Measurements from ENCODE around the gene GREB1L.

Gene GREB1L

DNA sequence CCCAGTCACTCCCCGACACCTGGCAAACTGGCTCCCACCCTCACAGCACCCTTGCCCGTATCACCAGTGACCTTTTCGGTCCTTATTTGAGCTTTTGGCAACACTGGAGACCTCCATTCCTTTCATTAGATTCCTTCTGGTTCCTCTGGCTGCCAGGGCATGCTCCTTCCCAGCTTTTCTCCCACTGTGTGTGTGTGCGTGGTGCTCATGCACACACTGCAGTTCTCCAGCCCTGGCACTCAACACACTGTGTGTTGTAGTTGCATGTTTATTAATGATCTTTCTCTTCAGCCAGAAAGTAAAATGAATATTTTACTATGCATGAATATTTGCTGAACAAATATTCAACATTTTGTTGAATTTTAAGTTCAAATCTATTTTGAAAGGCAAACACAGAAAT, 219.4 kb downstream of the GREB1L start:
- in situ Hi-C loops (cut with MboI; ENCODE audit: low sequenced_read_pairs, unreplicated experiment) = no loop called here

DNA sequence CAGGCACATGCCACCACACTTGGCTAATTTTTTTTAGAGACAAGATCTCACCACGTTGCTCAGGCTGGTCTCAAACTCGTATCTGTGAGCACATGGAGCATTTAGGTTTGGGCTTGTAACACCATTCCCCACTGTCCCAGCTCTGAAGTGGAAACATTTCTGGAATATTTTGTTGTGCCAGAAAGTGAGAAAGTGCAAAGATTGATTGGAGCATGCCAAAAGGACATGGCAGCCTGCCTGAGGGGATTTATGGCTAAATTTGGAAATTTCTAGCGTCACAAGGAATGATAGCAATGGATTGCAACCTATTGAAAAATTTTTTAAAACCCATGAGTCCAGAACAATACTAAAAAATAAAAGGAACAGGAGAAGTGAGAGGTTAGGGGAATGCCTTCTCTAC, 221.7 kb downstream of the GREB1L start:
- in situ Hi-C loops (cut with MboI; ENCODE audit: low sequenced_read_pairs, unreplicated experiment) = no loop called here
- TF ChIP-seq, protein P1, sequence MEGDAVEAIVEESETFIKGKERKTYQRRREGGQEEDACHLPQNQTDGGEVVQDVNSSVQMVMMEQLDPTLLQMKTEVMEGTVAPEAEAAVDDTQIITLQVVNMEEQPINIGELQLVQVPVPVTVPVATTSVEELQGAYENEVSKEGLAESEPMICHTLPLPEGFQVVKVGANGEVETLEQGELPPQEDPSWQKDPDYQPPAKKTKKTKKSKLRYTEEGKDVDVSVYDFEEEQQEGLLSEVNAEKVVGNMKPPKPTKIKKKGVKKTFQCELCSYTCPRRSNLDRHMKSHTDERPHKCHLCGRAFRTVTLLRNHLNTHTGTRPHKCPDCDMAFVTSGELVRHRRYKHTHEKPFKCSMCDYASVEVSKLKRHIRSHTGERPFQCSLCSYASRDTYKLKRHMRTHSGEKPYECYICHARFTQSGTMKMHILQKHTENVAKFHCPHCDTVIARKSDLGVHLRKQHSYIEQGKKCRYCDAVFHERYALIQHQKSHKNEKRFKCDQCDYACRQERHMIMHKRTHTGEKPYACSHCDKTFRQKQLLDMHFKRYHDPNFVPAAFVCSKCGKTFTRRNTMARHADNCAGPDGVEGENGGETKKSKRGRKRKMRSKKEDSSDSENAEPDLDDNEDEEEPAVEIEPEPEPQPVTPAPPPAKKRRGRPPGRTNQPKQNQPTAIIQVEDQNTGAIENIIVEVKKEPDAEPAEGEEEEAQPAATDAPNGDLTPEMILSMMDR (IDR thresholded peaks at IDR 0.05; ENCODE audit: borderline replicate concordance, control extremely low read depth, extremely low read depth, insufficient read depth, missing control alignments) = no peak

More for the DNA sequence above, 219.4 kb downstream of the GREB1L start:
- TF ChIP-seq, protein P1 (IDR thresholded peaks at IDR 0.05; ENCODE audit: borderline replicate concordance, control extremely low read depth, extremely low read depth, insufficient read depth, missing control alignments) = no peak
- DNase-seq (ENCODE audit: low spot score) = no peak

DNA sequence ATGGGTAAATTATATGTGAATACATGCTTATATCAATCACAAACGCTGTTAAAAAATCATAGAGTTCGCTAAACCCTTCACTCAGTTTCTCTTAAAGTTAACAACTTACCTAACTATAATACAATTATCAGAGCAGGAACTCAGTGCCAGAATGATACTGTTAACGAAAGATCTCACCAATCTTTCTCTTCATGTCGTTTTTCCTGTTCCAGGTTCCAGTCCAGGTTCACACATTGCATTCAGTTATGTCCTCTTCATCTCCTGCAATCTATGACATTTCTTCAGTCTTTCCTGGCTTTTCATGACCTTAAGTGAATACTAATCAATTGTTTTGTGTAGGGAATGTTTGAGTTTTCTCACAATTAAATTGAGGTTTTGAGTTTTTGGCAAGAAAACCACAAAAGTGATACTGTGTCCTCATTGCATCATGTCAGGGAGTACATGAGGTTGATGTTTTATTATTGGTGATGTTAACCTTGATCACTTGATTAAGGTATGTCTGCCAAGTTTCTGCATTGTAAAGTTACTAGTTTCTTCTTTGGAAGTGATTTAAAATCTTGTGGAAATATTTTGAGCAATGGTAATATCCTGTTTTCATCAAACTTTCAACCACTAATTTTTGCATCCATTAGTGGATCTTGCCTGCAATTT, 226.6 kb downstream of the GREB1L start:
- TF ChIP-seq, protein P1 (IDR thresholded peaks at IDR 0.05; ENCODE audit: borderline replicate concordance, control extremely low read depth, extremely low read depth, insufficient read depth, missing control alignments) = no peak
- DNase-seq (ENCODE audit: low spot score) = no peak
- in situ Hi-C loops (cut with MboI; ENCODE audit: low sequenced_read_pairs, unreplicated experiment) = no loop called here

More for the DNA sequence above, 221.7 kb downstream of the GREB1L start:
- no peak for DNase-seq (ENCODE audit: low spot score)

DNA sequence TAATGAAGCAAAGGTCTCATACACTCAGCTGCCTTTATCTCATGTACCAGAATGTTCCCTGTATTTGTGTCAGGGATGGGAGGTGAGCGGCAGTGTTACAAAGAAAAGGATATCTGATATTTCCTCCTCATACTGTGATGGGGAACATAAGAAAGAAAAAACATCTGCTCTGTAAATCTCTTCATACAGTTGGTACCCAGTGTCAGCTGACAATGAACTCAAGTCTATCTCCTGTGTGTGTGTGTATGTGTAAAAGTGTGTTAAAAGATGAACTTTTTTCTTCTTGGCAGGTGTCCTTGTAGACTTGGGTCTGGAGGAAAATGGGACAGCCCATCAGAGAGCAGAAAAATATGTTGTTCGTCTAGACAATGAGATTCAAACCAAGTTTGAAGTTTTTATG, 230.7 kb downstream of the GREB1L start:
- in situ Hi-C loops (cut with MboI; ENCODE audit: low sequenced_read_pairs, unreplicated experiment) = no loop called here
- TF ChIP-seq, protein P1 (IDR thresholded peaks at IDR 0.05; ENCODE audit: borderline replicate concordance, control extremely low read depth, extremely low read depth, insufficient read depth, missing control alignments) = no peak
- DNase-seq (ENCODE audit: low spot score) = no peak

DNA sequence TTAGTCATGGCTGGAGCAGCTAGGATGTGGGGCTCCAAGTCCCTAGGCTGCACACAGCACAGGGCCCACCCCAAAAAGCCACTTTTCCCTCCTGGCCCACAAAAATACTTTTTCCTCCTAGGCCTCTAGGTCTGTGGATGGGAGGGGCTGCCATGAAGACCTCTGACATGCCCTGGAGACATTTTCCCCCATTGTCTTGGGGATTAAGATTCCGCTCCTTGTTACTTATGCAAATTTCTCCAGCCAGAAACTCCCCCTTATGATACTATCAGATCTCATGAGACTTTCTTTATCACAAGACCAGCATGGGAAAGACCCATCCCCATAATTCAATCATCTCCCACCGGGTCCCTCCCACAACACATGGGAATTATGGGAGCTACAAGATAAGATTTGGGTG, 232.6 kb downstream of the GREB1L start:
- in situ Hi-C loops (cut with MboI; ENCODE audit: low sequenced_read_pairs, unreplicated experiment) = no loop called here
- TF ChIP-seq, protein P1 (IDR thresholded peaks at IDR 0.05; ENCODE audit: borderline replicate concordance, control extremely low read depth, extremely low read depth, insufficient read depth, missing control alignments) = no peak
- DNase-seq (ENCODE audit: low spot score) = no peak

DNA sequence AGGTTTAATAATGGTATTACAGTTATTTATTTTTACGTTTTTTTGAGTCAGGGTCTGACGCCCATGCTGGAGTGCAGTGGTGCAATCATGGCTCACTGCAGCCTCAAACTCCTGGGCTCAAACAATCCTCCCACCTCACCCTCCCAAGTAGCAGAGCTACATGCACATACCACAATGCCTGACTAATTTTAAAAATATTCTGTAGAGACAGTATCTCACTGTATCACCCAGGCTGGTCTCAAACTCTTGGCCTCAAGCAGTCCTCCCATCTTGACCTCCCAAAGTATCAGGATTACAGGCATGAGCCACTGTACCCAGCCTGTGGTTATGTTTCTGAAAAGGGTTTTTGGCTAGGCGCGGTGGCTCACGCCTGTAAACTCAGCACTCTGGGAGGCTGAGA, 237.7 kb downstream of the GREB1L start:
- in situ Hi-C loops (cut with MboI; ENCODE audit: low sequenced_read_pairs, unreplicated experiment) = no loop called here
- no peak for DNase-seq (ENCODE audit: low spot score)
- TF ChIP-seq, protein P1 (IDR thresholded peaks at IDR 0.05; ENCODE audit: borderline replicate concordance, control extremely low read depth, extremely low read depth, insufficient read depth, missing control alignments) = no peak

All from GM13976 (cell line).